HCT116 (cell line): Measurements from ENCODE around the gene SPAG6. TPM values are rescaled to one million over a fixed set of nuclear protein-coding genes. Genes with fewer than 3 reads are reported as not detected.

Experiments
- ATAC-seq: fragments of 200-7000 bp; cut with Tn5 transposase; 2 replicates; pipeline ENCODE4 v1.9.1; 2020; ENCODE audit warnings: mild to moderate bottlenecking, moderate library complexity
- BruUV-seq: library from RNA; stranded (reverse); fragments of 400-500 nt; replicated peaks from 2 replicates; lab custom pipeline; 2021; lab: Mats Ljungman, UMichigan
- CTCF ChIA-PET: fragments of 300-600 bp; sonication (Branson Sonifier 250); formaldehyde crosslinking; loops from one replicate; lab custom pipeline; 2021; ENCODE audit warnings: antibody characterized with exemption; lab: Charles Lee
- POLR2A ChIA-PET: fragments of 300-600, 350-600 bp; sonication (Branson Sonifier 250); formaldehyde crosslinking; loops from one replicate; lab custom pipeline; 2021; ENCODE audit warnings: antibody characterized with exemption; lab: Charles Lee
- RAD21 ChIA-PET, 2 experiments: fragments of 300-600 bp; sonication (Branson Sonifier 250); formaldehyde crosslinking; loops; one replicate each; lab custom pipeline; 2023; ENCODE audit warnings: low total read pairs in 2 of 2; ENCODE audit not compliant: uncharacterized antibody in 2 of 2, unreplicated experiment in 2 of 2, low non-redundant PET in 1 of 2; lab: Charles Lee
- DNase-seq: peaks from one replicate; pipeline ENCODE4 v3.0.0-alpha.2; 2010; ENCODE audit warnings: low read depth, low spot score
- H2AFZ ChIP-seq: fragments of 200-600 bp; shearing (Covaris generic), sonication (generic); 2 replicates; pipeline ENCODE4 v1.6.1; 2017; ENCODE audit warnings: low read depth, mixed run types, mixed read lengths, antibody characterized with exemption, low read length; ENCODE audit not compliant: poor library complexity, severe bottlenecking
- H3K27ac ChIP-seq: 2 replicates; pipeline ENCODE4 v1.5.1; 2012; ENCODE audit warnings: low read depth, low read length
- H3K27me3 ChIP-seq: fragments of 200-600 bp; sonication (generic); 2 replicates; pipeline ENCODE4 v1.6.1; 2016; ENCODE audit warnings: mixed run types, low read length, mixed read lengths; ENCODE audit not compliant: insufficient read depth
- H3K36me3 ChIP-seq, 2 experiments: fragments of 200-500 bp in 1 of 2; fragments of 200-600 bp in 1 of 2; sonication (Bioruptor generic) in 1 of 2; sonication (generic) in 1 of 2; 2 replicates each; pipeline versions ENCODE4 v1.5.1 to v1.6.1; 2014 to 2016; ENCODE audit warnings: low read length in 2 of 2, inconsistent platforms in 1 of 2, mixed read lengths in 1 of 2, mixed run types in 1 of 2; ENCODE audit not compliant: insufficient read depth in 2 of 2, control insufficient read depth in 1 of 2
- H3K4me1 ChIP-seq, 2 experiments: fragments of 200-600 bp in 1 of 2; sonication (generic) in 1 of 2; 2 replicates each; pipeline versions ENCODE4 v1.5.1 to v1.6.1; 2012 to 2017; ENCODE audit warnings: low read length in 2 of 2, inconsistent platforms in 1 of 2, mild to moderate bottlenecking in 1 of 2, mixed read lengths in 1 of 2, mixed run types in 1 of 2, moderate library complexity in 1 of 2; ENCODE audit not compliant: insufficient read depth in 2 of 2, control insufficient read depth in 1 of 2
- H3K4me2 ChIP-seq: fragments of 200-600 bp; sonication (generic); 2 replicates; pipeline ENCODE4 v1.6.1; 2017; ENCODE audit warnings: mixed run types, low read length, mixed read lengths
- H3K4me3 ChIP-seq, 2 experiments: fragments of 200-600 bp in 1 of 2; sonication (generic) in 1 of 2; replicated peaks in 1 of 2; 2 replicates each; pipeline ENCODE4 v1.5.1; 2011 to 2016; ENCODE audit warnings: low read length in 2 of 2, control low read depth in 1 of 2, low read depth in 1 of 2, mild to moderate bottlenecking in 1 of 2, mixed read lengths in 1 of 2, mixed run types in 1 of 2
- H3K79me2 ChIP-seq: fragments of 200-600 bp; sonication (generic); 2 replicates; pipeline ENCODE4 v1.6.1; 2017; ENCODE audit warnings: mild to moderate bottlenecking, mixed run types, low read length, moderate library complexity, mixed read lengths; ENCODE audit not compliant: insufficient read depth
- H3K9ac ChIP-seq: fragments of 200-600 bp; sonication (generic); 2 replicates; pipeline ENCODE4 v1.6.1; 2016; ENCODE audit warnings: low read length, mixed read lengths
- H3K9me2 ChIP-seq: fragments of 200-600 bp; sonication (generic), shearing (Covaris generic); 2 replicates; pipeline ENCODE4 v1.6.1; 2017; ENCODE audit warnings: mixed run types, mild to moderate bottlenecking, moderate library complexity; ENCODE audit not compliant: insufficient read depth
- H3K9me3 ChIP-seq, 2 experiments: fragments of 200-500 bp in 1 of 2; fragments of 200-600 bp in 1 of 2; sonication (Bioruptor generic) in 1 of 2; sonication (generic) in 1 of 2; 2 replicates each; pipeline ENCODE4 v1.6.1; 2014 to 2017; ENCODE audit warnings: low read length in 2 of 2, mixed read lengths in 2 of 2, inconsistent platforms in 1 of 2, low read depth in 1 of 2, mild to moderate bottlenecking in 1 of 2, mixed run types in 1 of 2, moderate library complexity in 1 of 2; ENCODE audit not compliant: control insufficient read depth in 1 of 2, insufficient read depth in 1 of 2
- H4K20me1 ChIP-seq: fragments of 200-600 bp; sonication (generic), shearing (Covaris generic); 2 replicates; pipeline ENCODE4 v1.6.1; 2017; ENCODE audit warnings: mixed run types, mild to moderate bottlenecking, moderate library complexity; ENCODE audit not compliant: insufficient read depth
- ATF3 ChIP-seq: IDR thresholded peaks from 2 replicates; pipeline ENCODE4 v1.6.1; 2012
- CBX3 ChIP-seq: IDR thresholded peaks from 2 replicates; pipeline ENCODE4 v1.6.1; 2012; ENCODE audit warnings: low read depth
- EGR1 ChIP-seq: IDR thresholded peaks from 2 replicates; pipeline ENCODE4 v1.6.1; 2012; ENCODE audit warnings: low read depth
- EZH2phosphoT487 ChIP-seq: fragments of 200-600 bp; IDR thresholded peaks from 2 replicates; pipeline ENCODE4 v1.6.1; 2018; ENCODE audit warnings: antibody characterized with exemption, borderline replicate concordance
- FOSL1 ChIP-seq: IDR thresholded peaks from 2 replicates; pipeline ENCODE4 v1.6.1; 2012; ENCODE audit warnings: low read depth
- JUND ChIP-seq: IDR thresholded peaks from 2 replicates; pipeline ENCODE4 v1.6.1; 2012
- POLR2AphosphoS5 ChIP-seq: IDR thresholded peaks from 2 replicates; pipeline ENCODE4 v1.6.1; 2011; ENCODE audit warnings: mild to moderate bottlenecking, low read depth, low read length, moderate library complexity
- REST ChIP-seq: IDR thresholded peaks from 2 replicates; pipeline ENCODE4 v1.6.1; 2012; ENCODE audit warnings: low read depth
- SIN3A ChIP-seq: IDR thresholded peaks from 2 replicates; pipeline ENCODE4 v1.6.1; 2012; ENCODE audit warnings: low read depth
- SP1 ChIP-seq: IDR thresholded peaks from 2 replicates; pipeline ENCODE4 v1.6.1; 2012; ENCODE audit warnings: low read depth
- YY1 ChIP-seq: IDR thresholded peaks from 2 replicates; pipeline ENCODE4 v1.6.1; 2011; ENCODE audit warnings: low read length, low read depth, moderate library complexity, mild to moderate bottlenecking; ENCODE audit not compliant: insufficient replicate concordance; ENCODE audit errors: extremely low read depth
- ZFX ChIP-seq: fragments of 450-650 bp; IDR thresholded peaks from 2 replicates; pipeline ENCODE4 v1.6.1; 2017
- ZNF274 ChIP-seq: fragments of 200-500 bp; sonication (Bioruptor generic); IDR thresholded peaks from 2 replicates; pipeline ENCODE4 v1.6.1; 2014; ENCODE audit warnings: mild to moderate bottlenecking, low read depth, low read length, inconsistent platforms
- intact Hi-C: fragments of 100-400 bp; cut with micrococcal nuclease; formaldehyde crosslinking; loops from 2 replicates; pipeline ENCODE4 v1.10.0; 2022
- total RNA-seq: library from RNA; stranded (reverse); gene quantifications from one replicate; pipeline ENCODE4 v1.2.1, GENCODE V29; 2021; ENCODE audit not compliant: unreplicated experiment

Gene SPAG6
- total RNA-seq, 1 experiment from 2014 or later: not detected

GRCh38 chr10:22325272-22326144, 19.8 kb upstream of the SPAG6 start (continued):
- no peak for TF ChIP-seq EZH2phosphoT487
- TF ChIP-seq FOSL1: no peak
- TF ChIP-seq ZNF274: no peak
- TF ChIP-seq EGR1: 0 out of 2 replicates have a peak, but pooled peaks have one; percentile 1
- no peak for TF ChIP-seq ATF3

- Histone ChIP-seq H3K79me2 (peaks cover 54% of the 10 kb centered on the region), H3K4me2 (peak overlapping the region; percentile 82), H3K9me3 (no peaks in the 10 kb centered on the region), H3K27ac (peak overlapping the region; percentile 59), H3K27me3 (peaks cover 25% of the 10 kb centered on the region), H3K36me3 (peaks cover 17 to 27% of the 10 kb centered on the region in 2 experiments; a peak in 3 of 4 replicates), H3K4me1 (peaks cover 5 to 37% of the 10 kb centered on the region in 2 experiments; a peak in 3 of 4 replicates), H4K20me1 (peaks cover 20% of the 10 kb centered on the region; the same call in 1 of the 2 replicates), H3K9me2 (no peaks in the 10 kb centered on the region), H3K9ac (peak overlapping the region; percentile 56), H3K4me3 (peak overlapping the region; percentile 46 to 62), H2AFZ (no peak overlapping the region)
- DNase-seq (no peak), ATAC-seq (no peak)
- ChIA-PET RAD21 (no interaction called here), CTCF (no interaction called here), POLR2A (interaction anchor here (1.4 kb wide), 1 partner anchor 14 kb away, joined by 4 read pairs; no protein-coding TSS in a partner anchor)
- intact Hi-C loops: no loop called here
- BruUV-seq: TSS peak; percentile 4
- TF ChIP-seq POLR2AphosphoS5: no peak
- no peak for TF ChIP-seq REST
- no peak for TF ChIP-seq ZFX
- no peak for TF ChIP-seq YY1
- TF ChIP-seq EZH2phosphoT487: no peak
- TF ChIP-seq FOSL1: no peak
- no peak for TF ChIP-seq SP1
- no peak for TF ChIP-seq CBX3
- TF ChIP-seq SIN3A: no peak
- no peak for TF ChIP-seq JUND
Observed at GRCh38 chr10:22326145-22326702, 19.1 kb upstream of the SPAG6 start.
